Kidney (tissue), 14 donors: Measurements from ENCODE around the gene ADGRE3. TPM values are rescaled to one million over a fixed set of nuclear protein-coding genes. Genes with fewer than 3 reads are reported as not detected.

ENCODE experiments used
- DNase-seq, 5 donors: peaks; one replicate each; pipeline ENCODE4 v3.0.0-alpha.2; 2013 to 2020
- FAIRE-seq: peaks from 2 replicates; lab custom pipeline; 2012; peaks lifted over from hg19 to GRCh38; lab: Jason Lieb, UNC
- H3K27ac ChIP-seq, 2 donors: one replicate each; pipeline ENCODE4 v1.7.0; 2013; ENCODE audit warnings: low read depth in 2 of 2, low read length in 2 of 2, inconsistent platforms in 1 of 2
- H3K27me3 ChIP-seq: one replicate; pipeline ENCODE4 v1.7.1; 2013; ENCODE audit warnings: low read length, inconsistent platforms; ENCODE audit not compliant: control insufficient read depth, insufficient read depth
- H3K36me3 ChIP-seq, 3 donors: one replicate each; pipeline versions ENCODE4 v1.7.0 to v1.7.1; 2013; ENCODE audit warnings: low read length in 3 of 3, control low read depth in 1 of 3, inconsistent platforms in 1 of 3; ENCODE audit not compliant: insufficient read depth in 3 of 3, control insufficient read depth in 2 of 3
- H3K4me1 ChIP-seq, 3 donors: one replicate each; pipeline versions ENCODE4 v1.7.0 to v1.7.1; 2013; ENCODE audit warnings: low read length in 3 of 3, inconsistent platforms in 1 of 3, low read depth in 1 of 3; ENCODE audit not compliant: control insufficient read depth in 2 of 3, insufficient read depth in 2 of 3
- H3K4me3 ChIP-seq, 3 donors: one replicate each; pipeline versions ENCODE4 v1.7.0 to v1.8.1; 2013; ENCODE audit warnings: low read length in 3 of 3, control low read depth in 1 of 3, inconsistent platforms in 1 of 3
- H3K9ac ChIP-seq, 3 donors: one replicate each; pipeline versions ENCODE4 v1.7.0 to v1.7.1; 2013; ENCODE audit warnings: low read length in 3 of 3, control low read depth in 1 of 3, inconsistent platforms in 1 of 3
- H3K9me3 ChIP-seq, 3 donors: one replicate each; pipeline versions ENCODE4 v1.7.0 to v1.7.1; 2013; ENCODE audit warnings: low read length in 3 of 3, control low read depth in 1 of 3, inconsistent platforms in 1 of 3; ENCODE audit not compliant: control insufficient read depth in 2 of 3, insufficient read depth in 1 of 3
- CTCF ChIP-seq: IDR thresholded peaks from 3 replicates; pipeline ENCODE4 v1.5.1; 2012; ENCODE audit warnings: mild to moderate bottlenecking, moderate library complexity, borderline replicate concordance; ENCODE audit not compliant: insufficient read depth; ENCODE audit errors: extremely low read depth
- intact Hi-C: fragments of 100-400 bp; cut with DNase I; formaldehyde crosslinking; loops from one replicate; pipeline ENCODE4 v1.11.1; 2022
- polyA plus RNA-seq: library from polyadenylated mRNA; stranded (reverse); fragments of 350-450 nt; fragmentation: Illumina TruSeq; extraction: RNeasy Lipid Tissue Mini Kit (QIAGEN cat#74804); gene quantifications from one replicate; pipeline ENCODE4 v1.2.3, GENCODE V29; 2014; ENCODE audit warnings: low read depth, low replicate concordance; ENCODE audit not compliant: insufficient read depth
- total RNA-seq: library from RNA; stranded (reverse); fragmentation: NEBNext Ultra II Directional; extraction: Animal tissue kit (Norgen Biotek cat#: 25700); gene quantifications from one replicate; pipeline ENCODE4 v1.2.1, GENCODE V29; 2021
- donor health status: control.
- donor health status: control.
- donor health status: control.
- donor health status: control.
- donor health status: control.
- donor health status: DM: yes; HTN: yes; CAD: no.
- donor health status: Normal renal cell carcinoma (clear cell type).

The ADGRE3 gene
- total and polyA plus RNA-seq, 2 donors from 2014 or later = 0.25 TPM; not detected in 1

GRCh38 chr19:14694641-14695266 is 20.1 kb upstream of the ADGRE3 start:
- DNase-seq (no peak), FAIRE-seq (no peak)
- no peak for TF ChIP-seq CTCF
- Histone ChIP-seq H3K4me1 (peaks cover 0 to 9% (median 0%) of the 10 kb centered on the region in 3 donors), H3K27me3 (no peaks in the 10 kb centered on the region), H3K4me3 (no peak overlapping the region), H3K27ac (no peak overlapping the region), H3K36me3 (peaks cover 4 to 18% (median 15%) of the 10 kb centered on the region in 3 donors), H3K9me3 (no peaks in the 10 kb centered on the region), H3K9ac (no peak overlapping the region)
- intact Hi-C loops = no loop called here

- no peaks in the 10 kb centered on the region for H3K27me3 ChIP-seq
- H3K36me3 ChIP-seq = peaks cover 0 to 4% (median 0%) of the 10 kb centered on the region in 3 donors
- H3K4me1 ChIP-seq = peaks cover 0 to 9% (median 0%) of the 10 kb centered on the region in 3 donors
- H3K9me3 ChIP-seq = no peaks in the 10 kb centered on the region
- peak within 1 kb of the TSS; percentile 76 to 91 (median 90) for H3K9ac ChIP-seq
- no peak for FAIRE-seq
- intact Hi-C loops = loop anchor here (10.0 kb wide), 1 partner anchor 115 kb away; the partner anchor contains the start of gene NDUFB7
- peak within 1 kb of the TSS; percentile 97 to 98 for H3K27ac ChIP-seq
- TF ChIP-seq CTCF = peak; percentile 11
- peak within 1 kb of the TSS; percentile 86 to 96 (median 93) for H3K4me3 ChIP-seq
- peak; percentile 95 to 98 (median 97) for DNase-seq
Observed at GRCh38 chr19:14689598-14690503, 15.2 kb upstream of the ADGRE3 start, which contains the start of gene ZNF333. TSS of gene ZNF333 (plus strand) at chr19:14690048. CDS start at chr19:14693492, 3,444 bp downstream.

- DNase-seq (no peak), FAIRE-seq (no peak)
- Histone ChIP-seq H3K27me3 (no peaks in the 10 kb centered on the region), H3K9me3 (no peaks in the 10 kb centered on the region), H3K36me3 (no peaks in the 10 kb centered on the region), H3K4me1 (peaks cover 0 to 9% (median 0%) of the 10 kb centered on the region in 3 donors), H3K4me3 (no peak overlapping the region), H3K27ac (no peak overlapping the region), H3K9ac (no peak overlapping the region)
- intact Hi-C loops = loop anchor here (10.0 kb wide), 1 partner anchor 112 kb away; the partner anchor contains the start of gene NDUFB7
- no peak for TF ChIP-seq CTCF
Observed at GRCh38 chr19:14686411-14686810, 11.8 kb upstream of the ADGRE3 start.
